HL-60 (cell line): Measurements from ENCODE around the gene NR1I3.

Experiments
- DNase-seq, 2 experiments: peaks; one replicate each; pipeline ENCODE4 v3.0.0-alpha.2; 2010 to 2020; ENCODE audit warnings: low read depth in 1 of 2, low spot score in 1 of 2
- H3K27ac ChIP-seq: fragments of 250-450 bp; sonication (Bioruptor Pico); replicated peaks from 2 replicates; pipeline ENCODE4 v1.5.1; 2020; ENCODE audit warnings: mild to moderate bottlenecking, moderate library complexity
- H3K27me3 ChIP-seq: fragments of 250-450 bp; sonication (Bioruptor Pico); 2 replicates; pipeline ENCODE4 v1.5.1; 2021; ENCODE audit warnings: mild to moderate bottlenecking, moderate library complexity; ENCODE audit not compliant: insufficient read depth, poor library complexity, severe bottlenecking
- H3K4me3 ChIP-seq: replicated peaks from 2 replicates; pipeline ENCODE4 v1.5.1; 2011; ENCODE audit warnings: mild to moderate bottlenecking, control low read depth, low read length; ENCODE audit not compliant: insufficient read depth
- CTCF ChIP-seq: IDR thresholded peaks from one replicate; pipeline ENCODE4 v1.5.1; 2011; ENCODE audit warnings: low read length, control low read depth, inconsistent platforms; ENCODE audit not compliant: insufficient read depth
- GABPA ChIP-seq: IDR thresholded peaks from 2 replicates; pipeline ENCODE4 v1.6.1; 2012; ENCODE audit warnings: low read depth
- POLR2AphosphoS5 ChIP-seq: IDR thresholded peaks from 2 replicates; pipeline ENCODE4 v1.6.1; 2012; ENCODE audit warnings: low read depth
- REST ChIP-seq: IDR thresholded peaks from 2 replicates; pipeline ENCODE4 v1.6.1; 2012; ENCODE audit warnings: low read depth; ENCODE audit not compliant: insufficient replicate concordance
- SPI1 ChIP-seq: IDR thresholded peaks from 2 replicates; pipeline ENCODE4 v1.6.1; 2012; ENCODE audit warnings: low read depth, mild to moderate bottlenecking, borderline replicate concordance

Gene NR1I3

GRCh38 chr1:161187311-161187710, 50.7 kb downstream of the NR1I3 start:
- H3K4me3 ChIP-seq: no peak overlapping the region
- H3K27ac ChIP-seq: no peak overlapping the region; the same call in 1 of the 2 replicates
- no peak for DNase-seq
- H3K27me3 ChIP-seq: no peaks in the 10 kb centered on the region
- no peak for TF ChIP-seq GABPA

GRCh38 chr1:161185732-161186311, 52.2 kb downstream of the NR1I3 start:
- peak; percentile 38 to 60 for DNase-seq
- Histone ChIP-seq H3K27me3 (no peaks in the 10 kb centered on the region), H3K4me3 (no peak overlapping the region), H3K27ac (peak overlapping the region; percentile 73)
- TF ChIP-seq CTCF: no peak
- peak; percentile 26; the same call in 1 of the 2 replicates for TF ChIP-seq POLR2AphosphoS5
- TF ChIP-seq GABPA: no peak
- TF ChIP-seq REST: no peak
- peak; percentile 99 for TF ChIP-seq SPI1

- TF ChIP-seq CTCF (no peak), REST (no peak), POLR2AphosphoS5 (peak; percentile 66), GABPA (no peak), SPI1 (peak; percentile 34; the same call in 1 of the 2 replicates)
- Histone ChIP-seq H3K27me3 (no peaks in the 10 kb centered on the region), H3K27ac (peak overlapping the region; percentile 73), H3K4me3 (no peak overlapping the region)
- DNase-seq: peak; percentile 85 to 95
Observed at GRCh38 chr1:161185282-161185682, 52.7 kb downstream of the NR1I3 start.

- no peak for TF ChIP-seq REST
- no peak for TF ChIP-seq GABPA
- TF ChIP-seq CTCF: no peak
- TF ChIP-seq SPI1: no peak
- TF ChIP-seq POLR2AphosphoS5: no peak
- Histone ChIP-seq H3K4me3 (no peak overlapping the region), H3K27ac (no peak overlapping the region), H3K27me3 (no peaks in the 10 kb centered on the region)
- DNase-seq: no peak
Observed at GRCh38 chr1:161182214-161182613, 55.8 kb downstream of the NR1I3 start.
